Midbrain (tissue), 1 donor: ENCODE data around the gene ACTR3.
"Not testable (repeated sequence)": the region's sequence is repeated elsewhere in the genome, so short reads cannot be mapped to it uniquely, and the experiment has no call there.

Experiments used
- DNase-seq: peaks from one replicate; lab custom pipeline; 2025; lab: John Stamatoyannopoulos, UW

ACTR3 gene

GRCh38 chr2:113905886-113906285 lies 16.0 kb downstream of the ACTR3 start:
- no peak for DNase-seq

GRCh38 chr2:113906647-113907046 lies 16.8 kb downstream of the ACTR3 start:
- no peak for DNase-seq

- DNase-seq: no peak
Observed at GRCh38 chr2:113907297-113907696, 17.4 kb downstream of the ACTR3 start.

- no peak for DNase-seq
Observed at GRCh38 chr2:113910110-113910717, 20.3 kb downstream of the ACTR3 start.

GRCh38 chr2:113910967-113911678 lies 21.2 kb downstream of the ACTR3 start:
- no peak for DNase-seq

- DNase-seq: no peak
Observed at GRCh38 chr2:113915082-113915819, 25.4 kb downstream of the ACTR3 start.

GRCh38 chr2:113918229-113918628 lies 28.3 kb downstream of the ACTR3 start:
- DNase-seq: no peak

GRCh38 chr2:113920996-113921395 lies 31.1 kb downstream of the ACTR3 start:
- no peak for DNase-seq

GRCh38 chr2:113922335-113922734 lies 32.4 kb downstream of the ACTR3 start:
- no peak for DNase-seq

- DNase-seq: no peak
Observed at GRCh38 chr2:113922784-113923183, 32.9 kb downstream of the ACTR3 start.

- no peak for DNase-seq
Observed at GRCh38 chr2:113925884-113926283, 36.0 kb downstream of the ACTR3 start.

GRCh38 chr2:113926314-113926713 lies 36.4 kb downstream of the ACTR3 start:
- no peak for DNase-seq

- no peak for DNase-seq
Observed at GRCh38 chr2:113930448-113930847, 40.6 kb downstream of the ACTR3 start.

- DNase-seq: no peak
Observed at GRCh38 chr2:113937501-113937900, 47.6 kb downstream of the ACTR3 start.

- no peak for DNase-seq
Observed at GRCh38 chr2:113940891-113941290, 51.0 kb downstream of the ACTR3 start.

GRCh38 chr2:113945784-113946183 lies 55.9 kb downstream of the ACTR3 start:
- not testable (repeated sequence) for DNase-seq

GRCh38 chr2:113950906-113951305 lies 61.0 kb downstream of the ACTR3 start:
- not testable (repeated sequence) for DNase-seq

GRCh38 chr2:113961000-113961399 lies 71.1 kb downstream of the ACTR3 start:
- DNase-seq: no peak

GRCh38 chr2:113962692-113963480 lies 73.0 kb downstream of the ACTR3 start:
- no peak for DNase-seq

GRCh38 chr2:113963965-113964364 lies 74.1 kb downstream of the ACTR3 start:
- no peak for DNase-seq

- no peak for DNase-seq
Observed at GRCh38 chr2:113964436-113964835, 74.5 kb downstream of the ACTR3 start.

GRCh38 chr2:113965228-113965627 lies 75.3 kb downstream of the ACTR3 start:
- DNase-seq: no peak
